ENCODE results near the gene CCNF. TPM values are rescaled to one million over a fixed set of nuclear protein-coding genes. Genes with fewer than 3 reads are reported as not detected.
"Not testable (repeated sequence)": the region's sequence is repeated elsewhere in the genome, so short reads cannot be mapped to it uniquely, and the experiment has no call there.

CCNF gene
- total and polyA plus RNA-seq, 2 of the 8 experiments (the other 6 are each of a cell fraction or from before 2014, with no cell fraction given) = 15.4 to 54.3 TPM

DNA sequence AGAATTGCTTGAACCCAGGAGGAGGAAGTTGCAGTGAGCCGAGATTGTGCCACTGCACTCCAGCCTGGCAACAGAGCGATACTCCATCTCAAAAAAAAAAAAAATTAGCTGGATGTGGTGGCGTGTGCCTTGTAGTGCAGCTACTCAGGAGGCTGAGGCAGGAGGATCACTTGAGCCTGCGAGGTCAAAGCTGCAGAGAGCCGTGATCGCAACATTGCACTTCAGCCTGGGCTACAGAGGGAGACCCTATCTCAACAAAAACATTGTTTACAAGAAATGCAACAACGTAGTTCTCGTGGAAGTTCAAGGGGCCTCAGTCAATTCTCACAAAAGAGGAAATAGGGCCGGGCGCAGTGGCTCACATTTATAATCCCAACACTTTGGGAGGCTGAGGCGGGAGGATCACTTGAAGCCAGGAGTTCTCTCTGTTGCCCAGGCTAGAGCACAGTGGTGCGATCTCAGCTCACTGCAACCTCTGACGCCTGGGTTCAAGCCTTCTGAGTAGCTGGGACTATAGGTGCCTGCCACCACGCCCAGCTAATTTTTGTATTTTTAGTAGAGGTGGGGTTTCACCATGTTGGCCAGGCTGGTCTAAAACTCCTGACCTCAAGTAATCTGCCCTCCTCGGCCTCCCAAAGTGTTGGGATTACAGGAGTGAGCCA lies 12.0 kb downstream of the CCNF start:
- not testable (repeated sequence) for H3K14ac ChIP-seq (ENCODE audit: insufficient read length); H4K91ac ChIP-seq (replicated peaks; ENCODE audit: insufficient read length, low read length); H3K79me1 ChIP-seq (ENCODE audit: low read depth, low read length); H3K4me3 ChIP-seq (ENCODE audit: extremely low read depth in 1 of 4, insufficient read depth in 2 of 4, low read depth in 3 of 4, low read length in 4 of 4); H3K9me3 ChIP-seq (ENCODE audit: insufficient read depth in 2 of 2, low read depth in 1 of 2, low read length in 1 of 2); H3K56ac ChIP-seq (replicated peaks; ENCODE audit: insufficient read length, low read depth, low read length); H3K4me1 ChIP-seq (replicated peaks in 1 of 4; ENCODE audit: control insufficient read depth in 3 of 4, insufficient read depth in 4 of 4, low read length in 3 of 4); H3K4ac ChIP-seq (replicated peaks; ENCODE audit: insufficient read length, low read depth, low read length); H3K23ac ChIP-seq (ENCODE audit: insufficient read length); H3K27ac ChIP-seq (ENCODE audit: low read depth, low read length); H3K79me2 ChIP-seq (ENCODE audit: control insufficient read depth in 1 of 2, insufficient read depth in 2 of 2, low read length in 2 of 2); H2AK5ac ChIP-seq (ENCODE audit: low read depth, low read length); H3K27me3 ChIP-seq (replicated peaks in 1 of 4; ENCODE audit: control insufficient read depth in 3 of 4, extremely low read depth in 1 of 4, insufficient read depth in 3 of 4, low read length in 3 of 4); DNase-seq (ENCODE audit: low read depth in 1 of 2, low spot score in 2 of 2); H4K8ac ChIP-seq (ENCODE audit: extremely low read depth, insufficient read depth, low read length); H2BK120ac ChIP-seq (replicated peaks; ENCODE audit: low read depth, low read length); H3K4me2 ChIP-seq (ENCODE audit: insufficient read depth in 1 of 2, low read depth in 2 of 2, low read length in 2 of 2); H2BK20ac ChIP-seq (ENCODE audit: low read length); H4K5ac ChIP-seq (ENCODE audit: insufficient read length, low read depth, low read length); H3K23me2 ChIP-seq (ENCODE audit: low read depth, low read length); H2BK12ac ChIP-seq (ENCODE audit: low read depth, low read length); H3K9ac ChIP-seq (replicated peaks in 1 of 4; ENCODE audit: extremely low read depth in 1 of 4, low read depth in 3 of 4, low read length in 3 of 4); H2BK5ac ChIP-seq (ENCODE audit: low read depth, low read length); H3K18ac ChIP-seq (ENCODE audit: extremely low read depth, low read length); FAIRE-seq; H2BK15ac ChIP-seq (ENCODE audit: low read length); H2AFZ ChIP-seq (ENCODE audit: low read length)
- peaks cover 8 to 13% of the 10 kb centered on the region in 2 experiments for H4K20me1 ChIP-seq (replicated peaks in 1 of 2; ENCODE audit: control insufficient read depth in 1 of 2, insufficient read depth in 2 of 2, low read length in 2 of 2)
- 83% methylated on average over 14 of the region's 15 CpGs; no CpG with 5 or more reads in 1 of the 2 experiments for WGBS, 2 experiments (ENCODE audit: extremely low coverage in 1 of 2, insufficient coverage in 1 of 2, insufficient read length in 1 of 2, insufficient replicate concordance in 2 of 2, low coverage in 1 of 2, low lambda C conversion rate in 2 of 2, missing lambda C conversion rate in 1 of 2)
- POLR2A ChIA-PET (ENCODE audit: partially characterized antibody) = interaction anchor here (1.2 kb wide), 1 partner anchor 19 kb away, joined by 4 read pairs; the partner anchor contains the start of gene TEDC2
- CTCF ChIA-PET (ENCODE audit: partially characterized antibody) = interaction anchor here (0.9 to 1.9 kb wide), 4 partner anchors 9 to 247 kb away, joined by 4 to 7 read pairs (median 4); no protein-coding TSS in a partner anchor
- H3K36me3 ChIP-seq (ENCODE audit: control insufficient read depth in 2 of 4, insufficient read depth in 4 of 4, low read length in 3 of 4) = peaks cover 27 to 70% (median 55%) of the 10 kb centered on the region in 4 experiments
